ENCODE results near the gene PLCB2. TPM values are rescaled to one million over a fixed set of nuclear protein-coding genes. Genes with fewer than 3 reads are reported as not detected.

The PLCB2 gene
- polyA plus RNA-seq, 10 donors: 5.6 to 13.6 (median 8.7) TPM

Other genes starting within 250 kb of the PLCB2 start
- 10 to 100 TPM in 3 of 10 donors, 1 to 10 TPM in 7; 7.2 to 13.0 (median 8.9) TPM for gene BMF, start 199.1 kb downstream of the PLCB2 start, polyA plus RNA-seq (ENCODE audit: insufficient read length in 10 of 10)
- gene BUB1B, start 146.9 kb downstream of the PLCB2 start, polyA plus RNA-seq (ENCODE audit: insufficient read length in 10 of 10): 10 to 100 TPM; 10.5 to 23.3 (median 14.1) TPM
- gene PAK6, start 68.9 kb downstream of the PLCB2 start, polyA plus RNA-seq (ENCODE audit: insufficient read length in 10 of 10): 1 to 10 TPM in 2 of 10 donors, under 1 TPM in 8; 0.17 to 2.7 (median 0.44) TPM
- gene ANKRD63, start 24.9 kb downstream of the PLCB2 start, polyA plus RNA-seq (ENCODE audit: insufficient read length in 10 of 10): under 1 TPM in 3 of 10 donors, not detected in 7; 0.21 to 0.46 (median 0.34) TPM
- 10 to 100 TPM; 11.4 to 18.1 (median 12.4) TPM for gene INAFM2, start 15.8 kb upstream of the PLCB2 start, polyA plus RNA-seq (ENCODE audit: insufficient read length in 10 of 10)
- 10 to 100 TPM in 9 of 10 donors, 1 to 10 TPM in 1; 6.2 to 18.6 (median 13.0) TPM for gene CCDC9B, start 33.0 kb upstream of the PLCB2 start, polyA plus RNA-seq (ENCODE audit: insufficient read length in 10 of 10)
- gene PHGR1, start 43.1 kb upstream of the PLCB2 start, polyA plus RNA-seq (ENCODE audit: insufficient read length in 10 of 10): under 1 TPM in 1 of 10 donors, not detected in 9; 0.39 TPM
- gene DISP2, start 50.3 kb upstream of the PLCB2 start, polyA plus RNA-seq (ENCODE audit: insufficient read length in 10 of 10): 1 to 10 TPM in 6 of 10 donors, under 1 TPM in 4; 0.25 to 3.9 (median 1.5) TPM
- 10 to 100 TPM; 15.5 to 26.2 (median 21.7) TPM for gene KNSTRN, start 74.8 kb upstream of the PLCB2 start, polyA plus RNA-seq (ENCODE audit: insufficient read length in 10 of 10)
- gene IVD, start 97.9 kb upstream of the PLCB2 start, polyA plus RNA-seq (ENCODE audit: insufficient read length in 10 of 10): 10 to 100 TPM; 37.2 to 63.6 (median 51.9) TPM
- 10 to 100 TPM; 15.9 to 22.7 (median 18.2) TPM for gene BAHD1, start 133.0 kb upstream of the PLCB2 start, polyA plus RNA-seq (ENCODE audit: insufficient read length in 10 of 10)
- 10 to 100 TPM; 30.4 to 49.4 (median 36.8) TPM for gene CHST14, start 163.0 kb upstream of the PLCB2 start, polyA plus RNA-seq (ENCODE audit: insufficient read length in 10 of 10)

Data from muscle of back (tissue), 10 donors.